ENCODE measurements around the gene PLAA. TPM values are rescaled to one million over a fixed set of nuclear protein-coding genes. Genes with fewer than 3 reads are reported as not detected.

PLAA gene
- total and polyA plus RNA-seq, 8 donors = 28.0 to 36.8 (median 32.8) TPM

- Histone ChIP-seq H3K9me3 (peaks cover 0 to 12% of the 10 kb centered on the region in 2 donors), H3K27ac (no peak overlapping the region), H3K4me1 (peaks cover 4 to 14% of the 10 kb centered on the region in 2 donors), H3K27me3 (no peaks in the 10 kb centered on the region), H3K4me3 (no peak overlapping the region), H3K36me3 (peaks cover 0 to 14% of the 10 kb centered on the region in 2 donors)
- intact Hi-C loops (cut with DNase I) = no loop called here
- no peak for TF ChIP-seq CTCF (IDR thresholded peaks at IDR 0.05)
- DNase-seq = no peak
- no peak for ATAC-seq
Measured at GRCh38 chr9:26937816-26938371, 9.1 kb downstream of the PLAA start.

GRCh38 chr9:26935847-26936246 is 11.2 kb downstream of the PLAA start:
- Histone ChIP-seq H3K4me1 (peaks cover 0 to 11% of the 10 kb centered on the region in 2 donors), H3K9me3 (peaks cover 0 to 12% of the 10 kb centered on the region in 2 donors), H3K27me3 (no peaks in the 10 kb centered on the region), H3K4me3 (no peak overlapping the region), H3K36me3 (peaks cover 0 to 31% of the 10 kb centered on the region in 2 donors), H3K27ac (no peak overlapping the region)
- DNase-seq (no peak), ATAC-seq (no peak)
- no peak for TF ChIP-seq CTCF (IDR thresholded peaks at IDR 0.05)
- intact Hi-C loops (cut with DNase I) = no loop called here

- intact Hi-C loops (cut with DNase I) = no loop called here
- no peak overlapping the region for H3K4me3 ChIP-seq
- H3K36me3 ChIP-seq = peaks cover 0 to 74% of the 10 kb centered on the region in 2 donors
- H3K9me3 ChIP-seq = no peaks in the 10 kb centered on the region
- no peak overlapping the region for H3K27ac ChIP-seq
- no peak for DNase-seq
- TF ChIP-seq CTCF (IDR thresholded peaks at IDR 0.05) = no peak
- no peaks in the 10 kb centered on the region for H3K27me3 ChIP-seq
- H3K4me1 ChIP-seq = no peaks in the 10 kb centered on the region
- no peak for ATAC-seq
Measured at GRCh38 chr9:26928902-26929495, 18.0 kb downstream of the PLAA start.

- H3K9me3 ChIP-seq = no peaks in the 10 kb centered on the region
- TF ChIP-seq CTCF (IDR thresholded peaks at IDR 0.05) = no peak
- no peak overlapping the region for H3K4me3 ChIP-seq
- H3K27me3 ChIP-seq = no peaks in the 10 kb centered on the region
- intact Hi-C loops (cut with DNase I) = no loop called here
- no peaks in the 10 kb centered on the region for H3K4me1 ChIP-seq
- DNase-seq (no peak), ATAC-seq (no peak)
- H3K27ac ChIP-seq = no peak overlapping the region
- peaks cover 0 to 82% of the 10 kb centered on the region in 2 donors for H3K36me3 ChIP-seq
Measured at GRCh38 chr9:26925609-26926008, 21.4 kb downstream of the PLAA start.

- intact Hi-C loops (cut with DNase I) = no loop called here
- TF ChIP-seq CTCF (IDR thresholded peaks at IDR 0.05) = no peak
- Histone ChIP-seq H3K4me1 (no peaks in the 10 kb centered on the region), H3K4me3 (no peak overlapping the region), H3K9me3 (no peaks in the 10 kb centered on the region), H3K36me3 (peaks cover 0 to 98% of the 10 kb centered on the region in 2 donors), H3K27me3 (no peaks in the 10 kb centered on the region), H3K27ac (no peak overlapping the region)
- ATAC-seq (no peak), DNase-seq (no peak)
Measured at GRCh38 chr9:26919698-26920097, 27.3 kb downstream of the PLAA start.
